Measurements from ENCODE around the gene SLC45A3. TPM values are rescaled to one million over a fixed set of nuclear protein-coding genes. Genes with fewer than 3 reads are reported as not detected.

Gene SLC45A3
- total and polyA plus RNA-seq, 2 donors (not counting 1 experiment from before 2014, with no cell fraction given) = 0.90 to 1.5 TPM

GRCh38 chr1:205612556-205612955 is 67.8 kb downstream of the SLC45A3 start:
- H3K4me3 ChIP-seq (replicated peaks in 1 of 4; ENCODE audit: control extremely low read depth in 1 of 4, insufficient read depth in 1 of 4, low read depth in 3 of 4, low read length in 4 of 4) = no peak overlapping the region
- DNase-seq (ENCODE audit: low read depth in 2 of 2) = no peak
- no peak overlapping the region for H3K9ac ChIP-seq (ENCODE audit: insufficient read depth, low read length)
- TF ChIP-seq, protein P1, sequence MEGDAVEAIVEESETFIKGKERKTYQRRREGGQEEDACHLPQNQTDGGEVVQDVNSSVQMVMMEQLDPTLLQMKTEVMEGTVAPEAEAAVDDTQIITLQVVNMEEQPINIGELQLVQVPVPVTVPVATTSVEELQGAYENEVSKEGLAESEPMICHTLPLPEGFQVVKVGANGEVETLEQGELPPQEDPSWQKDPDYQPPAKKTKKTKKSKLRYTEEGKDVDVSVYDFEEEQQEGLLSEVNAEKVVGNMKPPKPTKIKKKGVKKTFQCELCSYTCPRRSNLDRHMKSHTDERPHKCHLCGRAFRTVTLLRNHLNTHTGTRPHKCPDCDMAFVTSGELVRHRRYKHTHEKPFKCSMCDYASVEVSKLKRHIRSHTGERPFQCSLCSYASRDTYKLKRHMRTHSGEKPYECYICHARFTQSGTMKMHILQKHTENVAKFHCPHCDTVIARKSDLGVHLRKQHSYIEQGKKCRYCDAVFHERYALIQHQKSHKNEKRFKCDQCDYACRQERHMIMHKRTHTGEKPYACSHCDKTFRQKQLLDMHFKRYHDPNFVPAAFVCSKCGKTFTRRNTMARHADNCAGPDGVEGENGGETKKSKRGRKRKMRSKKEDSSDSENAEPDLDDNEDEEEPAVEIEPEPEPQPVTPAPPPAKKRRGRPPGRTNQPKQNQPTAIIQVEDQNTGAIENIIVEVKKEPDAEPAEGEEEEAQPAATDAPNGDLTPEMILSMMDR (conservative IDR thresholded peaks at IDR 0.05 in 1 of 2, IDR thresholded peaks at IDR 0.05 in 1 of 2; ENCODE audit: low read depth in 1 of 2, low read length in 2 of 2) = no peak
- no peak for TF ChIP-seq EZH2 (IDR thresholded peaks at IDR 0.05; ENCODE audit: low read length, missing control alignments)
- H3K9me3 ChIP-seq (ENCODE audit: control insufficient read depth, insufficient read depth, low read depth, low read length) = no peaks in the 10 kb centered on the region
- H4K20me1 ChIP-seq (ENCODE audit: control insufficient read depth, extremely low read depth, insufficient read depth, low read length) = no peaks in the 10 kb centered on the region
- no peak overlapping the region for H3K4me2 ChIP-seq (ENCODE audit: extremely low read depth, insufficient read depth, low read length)
- no peak overlapping the region for H3K27ac ChIP-seq (ENCODE audit: insufficient read depth, low read length)
- no peaks in the 10 kb centered on the region for H3K27me3 ChIP-seq (ENCODE audit: control insufficient read depth, insufficient read depth, low read length)
- peaks cover 4% of the 10 kb centered on the region for H3K4me1 ChIP-seq (ENCODE audit: control insufficient read depth, extremely low read depth, insufficient read depth, low read length)
- H3K36me3 ChIP-seq (ENCODE audit: control insufficient read depth, insufficient read depth, low read length) = peaks cover 2% of the 10 kb centered on the region
- H3K79me2 ChIP-seq (ENCODE audit: control insufficient read depth, insufficient read depth, low read length) = no peaks in the 10 kb centered on the region
- no peak overlapping the region for H2AFZ ChIP-seq (ENCODE audit: low read length)

GRCh38 chr1:205612104-205612503 is 68.2 kb downstream of the SLC45A3 start:
- Histone ChIP-seq H3K4me2 (ENCODE audit: extremely low read depth, insufficient read depth, low read length) (no peak overlapping the region), H3K4me3 (replicated peaks in 1 of 4; ENCODE audit: control extremely low read depth in 1 of 4, insufficient read depth in 1 of 4, low read depth in 3 of 4, low read length in 4 of 4) (no peak overlapping the region), H3K36me3 (ENCODE audit: control insufficient read depth, insufficient read depth, low read length) (peaks cover 2% of the 10 kb centered on the region), H3K79me2 (ENCODE audit: control insufficient read depth, insufficient read depth, low read length) (no peaks in the 10 kb centered on the region), H3K27ac (ENCODE audit: insufficient read depth, low read length) (no peak overlapping the region), H4K20me1 (ENCODE audit: control insufficient read depth, extremely low read depth, insufficient read depth, low read length) (no peaks in the 10 kb centered on the region), H3K4me1 (ENCODE audit: control insufficient read depth, extremely low read depth, insufficient read depth, low read length) (peaks cover 4% of the 10 kb centered on the region), H3K27me3 (ENCODE audit: control insufficient read depth, insufficient read depth, low read length) (no peaks in the 10 kb centered on the region), H3K9ac (ENCODE audit: insufficient read depth, low read length) (no peak overlapping the region), H2AFZ (ENCODE audit: low read length) (no peak overlapping the region), H3K9me3 (ENCODE audit: control insufficient read depth, insufficient read depth, low read depth, low read length) (no peaks in the 10 kb centered on the region)
- no peak for DNase-seq (ENCODE audit: low read depth in 2 of 2)
- TF ChIP-seq EZH2 (IDR thresholded peaks at IDR 0.05; ENCODE audit: low read length, missing control alignments) = no peak
- TF ChIP-seq, protein P1 (conservative IDR thresholded peaks at IDR 0.05 in 1 of 2, IDR thresholded peaks at IDR 0.05 in 1 of 2; ENCODE audit: low read depth in 1 of 2, low read length in 2 of 2) = no peak

- no peak overlapping the region for H3K27ac ChIP-seq (ENCODE audit: insufficient read depth, low read length)
- H3K36me3 ChIP-seq (ENCODE audit: control insufficient read depth, insufficient read depth, low read length) = peaks cover 2% of the 10 kb centered on the region
- no peaks in the 10 kb centered on the region for H3K27me3 ChIP-seq (ENCODE audit: control insufficient read depth, insufficient read depth, low read length)
- no peaks in the 10 kb centered on the region for H3K79me2 ChIP-seq (ENCODE audit: control insufficient read depth, insufficient read depth, low read length)
- no peak overlapping the region for H3K4me2 ChIP-seq (ENCODE audit: extremely low read depth, insufficient read depth, low read length)
- peak in 1 of 2 donors; percentile 16 for DNase-seq (ENCODE audit: low read depth in 2 of 2)
- no peaks in the 10 kb centered on the region for H4K20me1 ChIP-seq (ENCODE audit: control insufficient read depth, extremely low read depth, insufficient read depth, low read length)
- H3K9me3 ChIP-seq (ENCODE audit: control insufficient read depth, insufficient read depth, low read depth, low read length) = no peaks in the 10 kb centered on the region
- no peak overlapping the region for H2AFZ ChIP-seq (ENCODE audit: low read length)
- no peak overlapping the region for H3K4me3 ChIP-seq (replicated peaks in 1 of 4; ENCODE audit: control extremely low read depth in 1 of 4, insufficient read depth in 1 of 4, low read depth in 3 of 4, low read length in 4 of 4)
- no peak for TF ChIP-seq EZH2 (IDR thresholded peaks at IDR 0.05; ENCODE audit: low read length, missing control alignments)
- TF ChIP-seq, protein P1 (conservative IDR thresholded peaks at IDR 0.05 in 1 of 2, IDR thresholded peaks at IDR 0.05 in 1 of 2; ENCODE audit: low read depth in 1 of 2, low read length in 2 of 2) = no peak
- H3K9ac ChIP-seq (ENCODE audit: insufficient read depth, low read length) = no peak overlapping the region
- H3K4me1 ChIP-seq (ENCODE audit: control insufficient read depth, extremely low read depth, insufficient read depth, low read length) = peaks cover 4% of the 10 kb centered on the region
Observed at GRCh38 chr1:205610901-205611466, 69.3 kb downstream of the SLC45A3 start.

Measured in fibroblast of lung (primary cell).